Right kidney (tissue), 1 donor: ENCODE data around the gene POLR2E.
"Not testable (repeated sequence)": the region's sequence is repeated elsewhere in the genome, so short reads cannot be mapped to it uniquely, and the experiment has no call there.

ENCODE experiments used
- DNase-seq: peaks from one replicate; pipeline ENCODE4 v3.0.0-alpha.2; 2016

POLR2E gene

DNA sequence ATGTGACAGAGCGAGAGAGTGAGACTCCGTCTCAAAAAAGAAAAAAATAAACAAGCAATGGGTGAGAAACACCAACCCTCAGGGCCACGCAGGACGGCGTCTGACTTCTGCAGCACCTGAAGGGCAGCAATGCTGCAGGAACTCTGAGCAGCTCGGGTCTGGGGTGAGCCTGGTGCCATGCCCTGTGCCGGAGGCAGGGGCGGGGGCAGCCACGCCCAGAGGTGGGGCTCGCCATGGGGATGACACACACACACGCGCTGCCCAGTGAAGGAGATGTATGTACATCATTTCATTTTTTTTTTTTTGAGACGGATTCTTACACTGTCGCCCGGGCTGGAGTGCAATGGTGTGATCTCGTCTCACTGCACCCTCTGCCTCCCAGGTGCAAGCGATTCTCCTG is 32.9 kb upstream of the POLR2E start:
- DNase-seq, result no peak

DNA sequence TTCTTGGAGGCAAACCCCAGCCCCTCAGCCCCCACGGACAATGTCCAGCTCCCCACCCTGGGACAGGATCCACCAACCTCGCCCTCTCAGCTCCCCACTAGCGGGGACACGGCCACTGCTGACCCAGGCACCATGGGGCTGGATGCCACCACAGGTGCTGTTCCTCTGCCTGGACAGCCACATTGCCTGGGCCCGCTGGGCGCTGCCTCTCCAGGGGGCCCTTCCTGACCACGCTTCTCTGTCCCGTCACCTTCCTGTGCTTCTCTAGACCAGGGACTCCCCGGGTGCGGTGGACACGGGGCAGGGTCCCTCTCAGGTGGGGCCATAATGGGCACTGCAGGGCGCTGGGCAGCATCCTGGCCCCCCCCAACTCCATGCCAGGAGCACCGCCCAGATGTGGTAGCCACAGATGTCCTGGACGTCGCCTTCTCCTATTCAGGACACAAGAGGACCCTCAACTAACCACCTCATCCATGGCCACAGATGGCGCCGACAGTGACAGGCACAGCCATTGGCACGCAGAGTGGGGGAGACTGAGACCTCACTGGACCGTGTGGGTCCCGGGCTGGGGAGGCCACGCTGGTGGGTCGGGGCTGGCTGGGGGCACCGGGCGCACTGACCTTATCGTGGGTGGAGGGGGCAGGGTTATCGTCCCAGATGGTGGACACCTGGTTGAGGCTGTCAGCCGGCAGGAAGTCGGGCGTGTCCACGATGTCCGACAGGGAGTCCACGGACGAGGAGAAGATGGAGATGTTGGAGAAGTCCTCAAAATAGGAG is 32.0 kb upstream of the POLR2E start:
- no peak for DNase-seq

DNA sequence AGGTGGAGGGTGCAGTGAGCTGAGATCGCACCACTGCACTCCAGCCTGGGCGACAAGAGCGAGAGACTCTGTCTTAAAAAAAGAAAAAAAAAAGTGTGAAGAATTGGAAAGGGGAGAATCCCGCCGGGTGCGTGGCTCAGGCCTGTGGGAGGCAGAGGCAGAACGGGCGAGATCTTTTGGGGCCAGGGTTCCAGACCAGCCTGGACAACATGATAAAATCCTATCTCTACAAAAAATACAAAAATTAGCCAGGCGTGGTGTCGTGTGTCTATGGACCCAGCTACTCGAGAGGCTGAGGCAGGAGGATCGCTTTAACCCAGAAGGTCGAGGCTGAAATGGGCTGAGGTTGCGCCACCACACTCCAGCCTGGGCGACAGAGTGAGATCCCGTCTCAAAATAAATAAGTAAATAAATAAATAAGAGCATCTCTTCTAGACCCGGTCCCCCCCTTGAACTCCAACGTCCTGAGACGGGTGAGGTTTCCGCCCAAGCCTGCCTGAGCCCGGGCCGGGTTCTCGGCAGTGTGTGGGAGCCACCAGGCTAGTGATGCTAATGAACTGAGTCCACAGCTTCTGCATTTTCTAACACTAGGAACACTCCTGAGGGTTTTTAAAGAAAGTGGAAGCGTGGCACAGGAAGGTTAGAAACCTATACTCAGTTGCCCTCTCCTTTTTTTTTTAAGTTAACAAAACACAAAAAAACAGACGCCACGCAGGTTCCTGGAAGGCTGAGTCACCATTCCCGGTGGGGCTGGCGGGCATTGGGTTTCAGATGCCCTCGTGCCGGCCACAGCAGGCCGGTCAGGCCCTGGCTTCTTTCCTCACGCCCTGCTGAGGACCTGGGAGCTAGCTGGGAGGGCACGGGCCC is 30.7 kb upstream of the POLR2E start:
- DNase-seq, result no peak

DNA sequence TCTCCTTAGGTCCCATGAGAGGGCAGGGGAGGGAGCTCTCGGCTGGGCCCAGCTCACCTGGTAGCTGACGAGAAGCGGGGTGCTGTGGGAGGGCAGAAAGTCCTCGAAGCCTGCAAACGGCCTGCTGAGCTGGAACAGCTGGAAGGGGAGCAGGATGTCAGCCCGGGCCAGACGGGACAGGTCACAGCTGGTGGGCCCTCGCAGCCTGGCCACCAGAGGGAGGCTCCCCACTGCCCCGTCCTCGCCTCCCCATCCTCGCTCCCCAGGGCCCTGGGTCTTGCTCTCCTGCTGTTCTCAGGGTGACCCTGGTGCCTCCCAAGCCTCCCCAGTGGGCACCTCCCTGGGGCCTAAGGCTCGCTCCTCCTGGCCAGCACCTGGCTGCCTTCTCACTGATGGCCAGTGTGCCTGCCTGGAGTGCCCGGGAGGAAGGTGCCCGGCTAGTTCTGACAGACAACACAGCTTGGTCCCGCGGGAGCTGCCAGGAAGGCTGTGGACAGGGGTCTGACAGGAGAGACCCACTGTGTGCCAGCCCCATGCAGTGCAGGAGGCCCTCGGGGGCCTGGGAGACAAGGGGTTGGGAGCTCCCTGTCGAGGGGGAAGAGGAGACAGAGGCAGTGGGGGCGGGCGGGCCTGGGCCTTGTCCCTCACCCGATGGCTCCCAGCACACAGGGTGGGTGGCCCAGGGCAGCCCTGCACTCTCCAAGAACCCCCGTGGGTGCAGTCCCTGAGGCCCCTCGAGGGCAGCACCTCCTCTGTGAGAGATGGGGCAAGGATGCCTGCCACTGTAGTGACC is 28.9 kb upstream of the POLR2E start:
- no peak for DNase-seq

DNA sequence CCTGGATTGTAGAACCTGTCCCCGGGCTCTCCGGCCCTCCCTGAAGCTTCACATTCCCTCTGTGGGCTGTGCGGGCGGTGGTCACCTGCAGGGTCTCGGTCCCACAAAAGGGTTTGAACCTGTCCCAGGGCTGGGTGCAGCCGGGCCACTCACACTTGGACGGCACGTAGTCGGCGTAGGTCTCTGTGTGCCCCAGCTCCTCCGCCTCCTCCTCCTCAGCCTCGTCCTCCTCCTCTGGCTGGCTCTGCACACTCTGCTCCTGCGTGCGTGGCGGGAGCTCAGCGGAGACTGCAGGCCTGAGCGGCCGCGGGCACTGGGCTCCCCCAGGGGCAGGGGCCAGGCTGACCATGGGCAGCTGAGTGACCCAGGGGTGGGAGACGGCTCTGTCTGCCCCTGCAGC is 28.2 kb upstream of the POLR2E start:
- no peak for DNase-seq

DNA sequence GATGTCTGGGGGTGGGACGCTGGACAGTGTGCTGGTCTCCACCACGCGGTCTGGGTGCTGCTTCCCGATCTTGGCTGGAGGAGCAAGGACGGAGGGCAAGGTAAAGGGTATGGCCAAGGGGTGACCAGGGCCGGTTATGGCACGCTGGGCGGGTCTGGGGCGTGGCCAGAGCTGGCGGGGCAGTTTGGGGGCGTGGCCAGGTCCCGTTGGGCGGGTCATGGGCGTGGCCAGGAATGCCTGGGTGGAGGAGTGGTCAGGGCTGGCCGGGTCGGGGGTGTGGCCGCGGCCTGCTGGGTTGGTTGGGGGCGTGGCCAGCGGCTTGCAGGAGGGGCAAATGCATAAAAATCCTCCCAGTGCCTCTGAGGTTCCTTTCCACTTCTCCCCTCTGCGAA is 27.8 kb upstream of the POLR2E start:
- no peak for DNase-seq

DNA sequence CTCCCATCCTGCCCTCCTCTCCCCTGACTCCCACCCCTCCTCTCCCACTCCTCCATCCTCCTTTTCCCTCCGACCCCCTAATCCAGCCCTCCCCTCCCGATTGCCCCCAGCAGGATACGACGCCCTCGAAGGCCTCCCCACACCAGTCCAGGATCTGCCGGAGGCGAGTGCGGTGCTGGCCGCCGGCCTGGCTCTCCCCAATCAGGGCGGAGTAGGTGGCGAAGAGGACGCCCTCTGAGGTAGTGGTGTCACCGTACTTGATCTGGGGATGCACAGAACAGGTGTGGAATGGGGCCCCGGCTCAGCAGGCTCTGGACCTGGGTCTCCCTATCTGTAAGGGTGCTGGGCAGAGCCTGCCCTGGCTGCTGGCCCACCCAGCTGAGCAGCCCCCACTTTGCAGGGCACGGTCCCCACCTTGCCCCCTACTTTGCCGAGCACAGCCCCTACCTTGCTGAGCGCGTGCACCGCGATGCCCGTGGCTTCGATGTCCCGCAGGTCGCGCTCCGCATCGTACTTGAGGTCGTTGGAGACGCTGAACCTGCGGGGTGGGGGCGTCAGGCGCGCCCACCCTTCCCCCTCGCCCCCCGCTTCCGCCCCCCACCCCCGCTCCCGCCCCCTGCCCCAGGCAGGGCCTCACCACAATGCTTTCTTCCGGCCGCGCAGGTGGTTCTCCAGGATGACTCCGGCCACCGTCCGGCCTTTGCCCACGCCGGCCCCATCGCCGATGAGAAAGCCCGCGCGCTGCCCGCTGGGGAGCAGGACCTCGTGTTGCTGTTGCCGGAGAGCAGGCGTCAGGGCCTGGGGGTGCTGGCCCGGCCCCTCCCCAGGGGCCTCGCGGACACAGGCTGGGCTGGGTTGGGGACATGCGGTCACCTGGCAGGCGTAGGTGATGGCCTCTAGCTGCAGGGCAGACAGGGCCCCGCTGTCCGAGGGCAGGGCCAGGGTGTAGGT is 27.1 kb upstream of the POLR2E start:
- no peak for DNase-seq

DNA sequence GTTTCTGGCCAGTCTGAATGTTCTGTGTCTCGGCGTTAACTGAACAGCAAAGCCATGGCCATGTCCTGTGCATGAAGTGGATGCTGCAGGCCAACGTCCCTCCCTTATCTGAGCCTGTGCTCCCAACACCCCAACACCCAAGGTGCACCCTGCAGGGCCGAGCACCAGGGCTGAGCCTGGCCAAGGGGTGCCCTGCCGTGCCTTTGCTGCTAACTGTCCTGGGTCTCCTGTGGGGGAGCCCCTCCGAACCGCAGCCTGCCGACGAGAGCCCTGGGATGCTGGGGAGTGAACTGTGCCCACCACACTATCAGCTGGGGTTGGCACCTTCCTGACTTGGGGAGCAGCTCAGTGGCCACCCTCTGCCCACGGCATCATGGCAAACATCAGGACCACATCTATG is 26.2 kb upstream of the POLR2E start:
- DNase-seq, result no peak

DNA sequence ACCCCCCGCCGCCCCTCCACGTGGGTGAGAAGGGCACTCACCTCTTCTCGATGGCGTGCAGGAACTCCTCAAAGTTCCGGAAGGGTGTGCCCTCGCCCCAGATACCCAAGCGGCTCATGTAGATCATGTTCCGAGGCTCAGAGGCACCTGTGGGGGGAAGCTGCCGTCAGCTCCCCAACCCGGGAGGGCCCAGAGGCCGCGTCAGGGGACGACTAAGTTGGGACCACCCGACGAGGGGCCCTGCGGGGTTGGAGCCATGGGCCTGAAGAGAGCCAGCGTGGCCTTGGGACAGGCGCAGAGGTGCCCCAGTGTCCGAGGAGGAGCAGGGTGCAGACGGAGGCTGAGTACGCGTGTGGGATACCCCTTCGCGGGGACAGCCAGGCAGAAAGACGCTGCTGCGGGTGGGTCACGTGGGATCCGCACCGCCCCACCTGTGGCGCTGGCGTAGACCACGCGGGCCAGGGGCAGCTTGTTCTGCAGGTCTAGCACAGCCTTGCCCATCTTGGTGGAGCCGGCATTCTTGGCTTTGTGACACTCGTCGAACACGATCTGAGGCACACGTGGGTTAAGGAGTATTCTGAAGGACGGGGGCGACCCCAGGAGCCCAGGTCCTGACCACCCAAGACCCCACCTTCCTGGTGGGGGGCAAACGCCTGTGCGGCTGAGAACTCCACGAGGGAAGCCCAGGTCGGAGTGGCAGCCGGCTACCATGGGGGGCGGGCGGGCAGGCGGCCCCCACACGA is 24.5 kb upstream of the POLR2E start:
- no peak for DNase-seq

DNA sequence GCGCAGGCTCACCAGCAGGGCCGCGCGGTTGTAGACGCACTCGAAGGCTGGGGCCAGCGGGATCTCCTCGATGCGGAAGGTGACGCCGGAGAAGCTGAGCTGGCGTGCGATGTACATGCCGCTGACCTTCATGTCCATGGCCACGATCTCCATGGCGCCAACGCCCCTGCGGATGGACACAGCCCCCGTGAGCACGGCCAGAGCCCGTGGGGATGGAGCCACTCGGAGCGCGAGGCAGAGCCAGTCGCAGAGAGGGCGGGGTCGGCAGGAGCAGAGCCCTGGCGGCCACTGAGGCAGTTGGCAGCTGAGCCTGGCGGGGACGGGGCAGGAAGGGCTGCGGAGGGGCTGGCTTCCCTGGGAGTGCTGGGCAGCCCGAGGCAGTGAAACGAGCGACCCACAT is 23.8 kb upstream of the POLR2E start:
- DNase-seq, result no peak

DNA sequence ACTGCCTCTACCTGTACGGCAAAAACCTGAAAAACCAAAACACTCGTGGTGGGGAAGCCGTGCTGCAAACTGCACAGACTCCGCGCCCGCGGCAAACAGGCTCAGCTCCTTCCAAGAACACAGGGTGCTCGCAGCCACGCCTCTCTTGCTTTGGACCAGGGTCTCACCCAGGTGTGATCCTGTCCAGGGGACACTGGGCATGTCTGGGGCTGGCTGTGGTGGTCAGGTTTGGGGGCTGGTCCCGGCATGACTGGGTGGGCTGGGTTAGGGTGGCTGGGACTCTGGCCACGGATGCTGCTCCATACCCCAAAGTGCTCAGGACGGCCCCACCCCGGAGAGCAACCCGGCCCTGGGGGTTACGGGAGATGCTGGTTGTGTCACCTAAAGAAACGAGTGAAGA is 22.5 kb upstream of the POLR2E start:
- no peak for DNase-seq

DNA sequence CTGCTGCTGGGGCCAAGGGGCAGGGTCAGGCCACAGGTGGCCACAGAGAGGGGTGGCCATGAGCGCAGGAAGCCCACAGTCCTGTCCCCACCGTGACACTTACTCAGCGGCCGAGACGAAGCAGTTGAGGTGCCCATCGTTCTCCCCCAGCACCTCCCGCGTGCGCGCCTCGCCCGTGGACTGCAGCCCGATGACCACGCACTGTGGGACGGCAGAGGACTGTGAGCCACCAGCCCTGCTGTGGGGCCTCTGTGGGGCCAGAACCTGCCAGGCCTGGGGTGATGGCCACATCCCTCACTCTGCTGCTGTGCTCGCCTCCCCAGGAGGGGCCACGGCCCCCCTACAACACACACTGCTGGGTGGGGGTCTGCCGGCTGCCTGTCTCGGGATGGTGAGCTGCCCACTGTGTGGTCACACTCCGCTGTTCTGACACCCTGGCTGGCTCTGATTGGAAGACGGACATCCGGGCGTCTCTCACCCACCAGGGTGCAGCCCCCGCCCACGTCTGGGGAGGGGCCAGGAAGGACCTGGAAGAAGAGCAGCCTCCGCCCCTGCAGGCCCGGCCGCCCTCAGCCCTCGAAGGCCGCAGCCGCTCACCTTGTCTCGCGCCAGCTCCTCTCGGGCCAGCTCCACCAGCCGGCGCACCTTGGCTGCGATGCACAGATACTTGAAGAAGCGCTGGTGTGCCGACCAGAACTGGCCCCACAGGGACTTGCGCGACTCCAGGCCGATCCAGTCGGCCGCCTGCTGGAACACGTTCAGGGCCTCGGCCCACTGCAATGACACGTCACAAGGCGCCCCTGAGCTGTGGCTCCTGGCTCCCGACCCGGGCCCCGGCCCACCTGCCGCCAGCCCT is 21.8 kb upstream of the POLR2E start:
- DNase-seq, result no peak

DNA sequence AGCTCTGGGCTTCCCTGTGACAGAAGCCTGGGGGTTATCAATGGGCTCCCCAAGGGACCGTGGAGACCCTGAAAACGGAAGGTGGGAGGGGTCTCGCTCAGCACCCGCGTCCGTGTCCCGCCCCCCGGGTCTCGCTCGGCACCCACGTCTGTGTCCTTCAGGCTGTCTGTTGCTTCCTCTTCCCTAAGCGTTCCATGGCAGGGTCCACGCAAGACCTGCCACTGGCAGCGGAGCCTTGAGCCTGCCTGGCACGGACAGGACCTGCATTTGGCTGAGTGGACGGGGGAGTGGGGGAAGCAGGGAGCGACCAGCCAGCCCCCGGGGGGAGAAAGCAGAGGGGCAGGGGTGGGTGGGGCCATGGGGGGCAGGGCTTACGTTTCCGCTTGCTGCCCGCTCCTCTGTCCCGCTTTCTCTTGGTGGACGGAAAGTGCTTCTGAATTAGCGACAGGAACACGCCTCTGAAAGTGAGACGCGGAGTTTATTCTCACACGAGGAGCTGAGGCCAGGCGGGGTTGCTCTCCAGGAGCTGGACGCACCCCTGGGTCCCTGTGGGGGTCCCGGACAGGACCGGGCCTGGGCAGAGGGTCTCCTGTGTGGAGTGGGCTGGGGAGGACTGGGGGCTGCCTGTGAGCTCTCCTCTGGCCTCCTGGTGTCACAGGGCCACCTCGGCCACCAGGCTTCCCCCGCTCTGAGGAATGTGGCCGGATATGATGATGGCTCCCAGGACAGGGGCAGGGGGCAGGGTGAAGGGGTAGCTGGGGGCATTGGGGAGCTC is 20.7 kb upstream of the POLR2E start:
- no peak for DNase-seq

DNA sequence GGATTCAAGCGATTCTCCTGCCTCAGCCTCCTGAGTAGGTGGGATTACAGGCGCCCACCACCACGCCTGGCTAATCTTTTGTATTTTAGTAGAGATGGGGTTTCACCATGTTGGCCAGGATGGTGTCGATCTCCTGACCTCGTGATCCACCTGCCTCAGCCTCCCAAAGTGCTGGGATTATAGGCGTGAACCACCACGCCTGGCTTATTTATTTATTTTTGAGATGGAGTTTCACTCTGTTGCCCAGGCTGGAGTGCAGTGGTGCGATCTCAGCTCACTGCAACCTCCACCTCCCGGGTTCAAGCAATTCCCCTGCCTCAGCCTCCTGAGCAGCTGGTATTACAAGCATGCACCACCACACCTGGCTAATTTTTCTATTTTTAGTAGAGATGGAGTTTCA is 19.6 kb upstream of the POLR2E start:
- DNase-seq, result not testable (repeated sequence)

DNA sequence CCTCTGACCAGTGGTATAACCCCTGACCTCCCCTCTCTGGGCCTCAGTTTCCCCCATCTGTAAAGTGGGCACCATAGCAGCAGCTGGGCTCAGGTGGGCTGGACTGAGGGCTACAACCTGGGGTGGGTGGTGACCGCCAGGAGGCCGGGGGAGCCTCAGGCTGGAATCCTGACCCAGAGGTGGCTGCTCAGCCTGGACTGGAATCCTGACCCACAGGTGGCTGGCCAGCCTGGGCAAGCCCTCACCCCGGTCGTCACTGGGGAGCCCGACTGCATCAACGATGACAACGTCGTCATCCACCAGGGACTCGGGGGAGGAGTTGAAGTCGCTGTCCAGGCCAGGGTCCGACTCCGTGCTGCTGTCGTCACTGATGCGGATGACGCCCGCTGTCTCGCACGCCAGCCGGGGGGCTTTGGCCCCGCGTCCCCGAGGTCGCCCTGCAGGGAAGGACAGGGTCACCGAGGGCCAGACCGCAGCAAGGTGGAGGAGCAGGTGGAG is 18.9 kb upstream of the POLR2E start:
- DNase-seq, result no peak

DNA sequence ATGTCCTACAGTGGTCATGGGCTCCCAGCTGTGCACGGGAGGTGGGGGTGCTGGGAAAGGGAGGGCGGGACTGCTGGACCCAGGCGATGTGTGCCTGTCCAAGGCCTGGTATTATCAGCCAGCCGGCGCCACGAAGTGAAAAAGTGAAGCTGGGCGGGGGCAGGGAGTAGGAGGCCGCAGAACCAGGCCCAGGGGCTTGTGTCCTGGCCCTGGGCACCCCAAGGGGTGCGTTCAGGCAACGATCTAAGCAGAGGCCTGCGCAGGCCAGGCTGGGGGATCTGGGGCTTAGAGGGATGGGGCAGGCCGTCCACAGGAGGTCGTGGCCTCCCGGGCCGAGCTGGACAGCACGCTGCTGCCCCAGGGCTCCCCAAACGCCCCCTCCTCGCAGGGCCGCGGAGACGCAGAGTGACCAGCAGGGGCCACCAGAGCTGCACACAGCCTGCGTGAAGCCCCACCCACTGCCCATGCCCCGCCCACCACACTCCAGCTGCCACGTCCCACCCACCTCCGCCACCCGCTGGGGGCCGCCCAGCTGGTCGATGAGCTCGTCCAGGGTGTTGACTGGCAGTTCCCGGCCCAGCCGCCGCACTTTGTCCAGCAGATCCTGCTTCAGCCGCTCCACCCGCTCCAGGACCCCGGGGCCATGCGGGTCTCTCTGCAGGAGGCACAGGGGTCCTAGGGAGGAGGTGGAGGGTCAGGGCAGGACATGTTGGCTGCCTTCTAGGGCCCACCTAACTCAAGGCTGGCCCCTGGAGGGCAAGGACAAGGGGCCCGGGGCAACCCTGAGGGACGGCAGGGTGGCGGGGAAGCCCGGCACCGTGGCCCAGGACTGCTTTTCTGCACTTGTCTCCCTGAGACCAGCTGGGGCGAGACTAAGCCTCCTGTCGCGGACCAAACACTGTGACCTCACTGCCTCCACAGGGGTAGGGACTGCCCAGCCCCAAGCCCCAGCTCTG is 18.1 kb upstream of the POLR2E start:
- DNase-seq, result peak; percentile 80

DNA sequence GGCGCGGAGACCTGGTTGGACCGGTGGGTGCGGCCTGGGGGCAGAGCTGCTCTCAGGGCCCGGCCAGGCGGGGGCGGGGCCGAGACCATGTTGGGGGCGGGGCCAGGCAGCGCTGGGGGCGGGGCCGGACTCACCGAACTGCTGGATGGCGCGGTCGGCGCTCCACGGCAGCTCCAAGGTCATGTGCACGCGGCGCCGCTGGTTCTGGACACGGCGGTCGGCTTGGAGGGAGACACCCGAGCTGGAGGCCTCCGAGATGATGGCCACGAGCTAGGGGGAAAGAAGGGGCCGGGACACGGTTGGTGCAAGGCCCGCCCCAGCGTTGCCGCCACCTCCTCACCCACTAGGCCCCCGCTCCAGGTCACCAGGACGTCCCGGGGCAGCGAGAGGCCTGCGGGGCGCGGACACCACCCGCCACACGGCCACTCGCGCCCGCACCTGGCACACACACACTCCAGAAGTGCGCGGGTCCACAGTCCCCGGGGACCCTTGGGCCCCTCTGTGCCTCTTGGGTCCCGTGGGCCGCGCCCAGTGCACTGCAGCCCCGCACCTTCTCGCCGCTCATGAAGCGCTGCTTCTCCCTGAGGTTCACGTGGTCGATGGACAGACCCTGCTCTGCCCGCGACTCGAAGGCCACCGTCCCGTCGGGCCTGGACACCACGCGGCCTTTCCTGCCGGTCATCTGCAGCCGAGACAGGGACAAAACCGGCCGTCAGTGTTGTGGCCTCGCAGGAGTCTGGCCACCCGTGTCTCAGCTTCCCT is 17.3 kb upstream of the POLR2E start:
- peak; percentile 50 for DNase-seq
